ENCODE results near the gene MCRS1. TPM values are rescaled to one million over a fixed set of nuclear protein-coding genes. Genes with fewer than 3 reads are reported as not detected.

MCRS1 gene
- total RNA-seq, 1 donor from 2014 or later = 97.9 TPM

DNA sequence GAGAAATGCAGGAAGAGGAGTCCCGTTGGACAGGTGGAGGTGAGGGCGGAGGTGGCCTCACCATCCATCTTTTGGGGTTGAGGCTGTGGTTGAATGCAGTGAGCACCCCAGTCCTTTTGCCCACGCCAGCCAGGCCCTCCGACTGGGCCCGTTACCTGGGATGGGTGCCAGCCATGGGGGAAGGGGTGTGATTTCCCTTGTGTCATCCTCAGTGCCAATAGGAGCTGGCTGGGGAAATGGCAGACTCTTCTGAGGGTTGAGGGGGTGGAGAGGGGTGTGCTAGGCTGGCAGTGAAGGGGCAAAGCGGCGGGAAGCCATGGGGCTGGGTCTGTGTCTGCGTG is 19.5 kb downstream of the MCRS1 start:
- Histone ChIP-seq H3K4me1 (peaks cover 34% of the 10 kb centered on the region), H3K27me3 (ENCODE audit: low read depth) (peaks cover 57% of the 10 kb centered on the region), H3K27ac (replicated peaks) (no peak overlapping the region), H3K36me3 (no peaks in the 10 kb centered on the region), H3K4me3 (peak overlapping the region; percentile 65), H3K9me3 (replicated peaks) (no peaks in the 10 kb centered on the region)
- DNase-seq = no peak
- intact Hi-C loops (cut with micrococcal nuclease) = no loop called here
- TF ChIP-seq, protein P1, sequence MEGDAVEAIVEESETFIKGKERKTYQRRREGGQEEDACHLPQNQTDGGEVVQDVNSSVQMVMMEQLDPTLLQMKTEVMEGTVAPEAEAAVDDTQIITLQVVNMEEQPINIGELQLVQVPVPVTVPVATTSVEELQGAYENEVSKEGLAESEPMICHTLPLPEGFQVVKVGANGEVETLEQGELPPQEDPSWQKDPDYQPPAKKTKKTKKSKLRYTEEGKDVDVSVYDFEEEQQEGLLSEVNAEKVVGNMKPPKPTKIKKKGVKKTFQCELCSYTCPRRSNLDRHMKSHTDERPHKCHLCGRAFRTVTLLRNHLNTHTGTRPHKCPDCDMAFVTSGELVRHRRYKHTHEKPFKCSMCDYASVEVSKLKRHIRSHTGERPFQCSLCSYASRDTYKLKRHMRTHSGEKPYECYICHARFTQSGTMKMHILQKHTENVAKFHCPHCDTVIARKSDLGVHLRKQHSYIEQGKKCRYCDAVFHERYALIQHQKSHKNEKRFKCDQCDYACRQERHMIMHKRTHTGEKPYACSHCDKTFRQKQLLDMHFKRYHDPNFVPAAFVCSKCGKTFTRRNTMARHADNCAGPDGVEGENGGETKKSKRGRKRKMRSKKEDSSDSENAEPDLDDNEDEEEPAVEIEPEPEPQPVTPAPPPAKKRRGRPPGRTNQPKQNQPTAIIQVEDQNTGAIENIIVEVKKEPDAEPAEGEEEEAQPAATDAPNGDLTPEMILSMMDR (IDR thresholded peaks at IDR 0.05; ENCODE audit: borderline replicate concordance) = no peak

DNA sequence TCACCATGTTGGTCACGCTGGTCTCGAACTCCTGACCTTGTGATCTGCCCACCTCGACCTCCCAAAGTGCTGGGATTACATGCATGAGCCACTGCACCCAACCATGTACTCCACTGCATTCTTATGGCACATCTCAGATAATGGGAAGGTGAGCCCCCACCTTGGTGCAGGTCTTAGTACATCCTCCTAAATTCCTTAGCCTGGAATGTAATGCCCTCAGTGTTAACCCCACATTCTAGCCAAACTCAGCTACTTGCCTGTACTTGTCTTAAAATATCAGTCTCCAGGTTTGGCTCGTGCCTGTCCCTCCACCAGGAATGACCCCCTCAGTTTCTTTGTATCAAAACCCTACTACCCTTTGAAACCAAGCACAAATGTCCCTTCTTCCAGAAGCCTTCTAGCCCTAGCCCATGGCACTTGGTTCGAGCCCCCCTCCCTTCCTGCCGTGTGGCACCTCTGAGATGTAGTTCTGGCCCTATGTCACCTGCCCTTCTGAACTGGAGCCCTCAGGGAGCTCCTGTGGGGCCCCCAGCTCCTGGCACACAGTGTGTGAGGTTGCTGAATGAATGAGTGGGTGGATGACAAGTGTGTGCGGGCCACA is 20.8 kb downstream of the MCRS1 start:
- Histone ChIP-seq H3K27ac (replicated peaks) (no peak overlapping the region), H3K36me3 (no peaks in the 10 kb centered on the region), H3K27me3 (ENCODE audit: low read depth) (peaks cover 64% of the 10 kb centered on the region), H3K4me1 (peaks cover 23% of the 10 kb centered on the region), H3K9me3 (replicated peaks) (no peaks in the 10 kb centered on the region), H3K4me3 (no peak overlapping the region)
- intact Hi-C loops (cut with micrococcal nuclease) = no loop called here
- TF ChIP-seq, protein P1 (IDR thresholded peaks at IDR 0.05; ENCODE audit: borderline replicate concordance) = no peak
- no peak for DNase-seq

DNA sequence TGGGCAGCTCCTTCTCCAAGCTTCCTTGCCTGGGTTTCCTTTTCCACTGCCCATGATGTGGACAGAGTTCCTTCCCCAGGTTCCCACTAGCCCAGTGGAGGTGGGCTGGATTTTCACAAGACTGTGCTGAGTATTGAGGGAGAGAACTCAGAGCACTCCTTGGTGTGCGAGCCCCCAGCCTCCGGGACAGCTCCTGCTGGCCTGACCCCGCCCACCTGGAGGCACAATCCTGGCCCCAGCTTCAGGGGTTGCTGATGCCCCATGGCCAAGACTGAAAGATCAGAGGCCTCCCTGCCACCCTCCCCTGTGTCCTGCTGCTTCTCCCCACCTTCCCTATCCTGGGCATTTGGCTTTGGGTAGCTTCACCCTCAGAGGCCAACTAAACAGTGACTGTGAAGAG is 21.5 kb downstream of the MCRS1 start:
- no peak overlapping the region for H3K4me3 ChIP-seq
- intact Hi-C loops (cut with micrococcal nuclease) = no loop called here
- peaks cover 64% of the 10 kb centered on the region for H3K27me3 ChIP-seq (ENCODE audit: low read depth)
- TF ChIP-seq, protein P1 (IDR thresholded peaks at IDR 0.05; ENCODE audit: borderline replicate concordance) = no peak
- no peak overlapping the region for H3K27ac ChIP-seq (replicated peaks)
- no peaks in the 10 kb centered on the region for H3K9me3 ChIP-seq (replicated peaks)
- no peak for DNase-seq
- H3K4me1 ChIP-seq = peaks cover 16% of the 10 kb centered on the region
- no peaks in the 10 kb centered on the region for H3K36me3 ChIP-seq

DNA sequence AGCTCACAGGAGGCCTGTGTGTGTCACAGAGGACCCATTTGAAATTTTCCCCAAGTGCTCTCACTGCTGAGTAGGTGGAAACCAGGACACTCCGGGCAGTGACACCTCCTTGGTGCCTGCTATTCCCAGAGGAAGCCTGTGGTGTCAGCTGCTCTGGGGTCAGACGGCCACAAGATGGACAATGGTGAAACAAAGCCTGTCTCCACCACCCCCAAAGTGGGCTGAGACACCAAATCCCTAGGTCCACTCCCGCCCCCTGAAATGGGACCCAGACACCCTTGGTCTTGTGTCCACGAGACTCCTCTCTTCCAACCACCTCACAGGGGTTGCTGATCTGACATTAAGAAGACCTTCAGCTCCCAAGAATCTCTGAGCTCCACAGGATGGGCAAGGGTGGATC is 22.1 kb downstream of the MCRS1 start:
- no peak for DNase-seq
- no peaks in the 10 kb centered on the region for H3K9me3 ChIP-seq (replicated peaks)
- H3K4me3 ChIP-seq = no peak overlapping the region
- peaks cover 66% of the 10 kb centered on the region for H3K27me3 ChIP-seq (ENCODE audit: low read depth)
- intact Hi-C loops (cut with micrococcal nuclease) = no loop called here
- TF ChIP-seq, protein P1 (IDR thresholded peaks at IDR 0.05; ENCODE audit: borderline replicate concordance) = no peak
- H3K27ac ChIP-seq (replicated peaks) = no peak overlapping the region
- H3K36me3 ChIP-seq = no peaks in the 10 kb centered on the region
- H3K4me1 ChIP-seq = peaks cover 15% of the 10 kb centered on the region

DNA sequence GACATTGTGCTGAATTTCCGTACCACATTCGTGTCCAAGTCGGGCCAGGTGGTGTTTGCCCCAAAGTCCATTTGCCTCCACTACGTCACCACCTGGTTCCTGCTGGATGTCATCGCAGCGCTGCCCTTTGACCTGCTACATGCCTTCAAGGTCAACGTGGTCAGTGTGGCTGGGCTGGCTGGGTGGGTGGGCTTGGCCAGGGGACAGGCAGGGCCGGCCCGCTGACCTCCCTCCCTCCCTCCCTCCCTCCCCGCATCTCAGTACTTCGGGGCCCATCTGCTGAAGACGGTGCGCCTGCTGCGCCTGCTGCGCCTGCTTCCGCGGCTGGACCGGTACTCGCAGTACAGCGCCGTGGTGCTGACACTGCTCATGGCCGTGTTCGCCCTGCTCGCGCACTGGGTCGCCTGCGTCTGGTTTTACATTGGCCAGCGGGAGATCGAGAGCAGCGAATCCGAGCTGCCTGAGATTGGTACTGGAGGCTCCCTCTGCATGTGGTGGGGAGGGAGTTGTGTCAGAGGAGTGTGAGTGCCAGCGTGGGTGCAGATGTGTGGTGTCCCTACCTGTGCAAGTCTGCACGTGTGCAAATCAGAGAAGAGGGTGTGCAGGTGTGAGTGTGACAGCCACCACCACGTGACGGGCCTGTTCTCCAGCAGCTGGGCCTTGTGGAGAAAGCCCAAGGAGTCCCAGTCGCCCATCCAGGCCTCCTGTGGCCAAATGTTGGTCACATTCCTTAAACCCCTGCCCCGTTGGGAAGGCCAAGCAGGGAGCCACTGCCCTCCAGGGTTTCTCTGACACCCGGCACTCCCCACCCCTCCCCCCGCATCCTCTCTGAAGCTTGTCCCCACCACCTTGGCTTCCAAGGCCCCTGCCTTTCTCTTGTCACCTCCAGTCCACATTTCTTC is 23.8 kb downstream of the MCRS1 start:
- DNase-seq = peak; percentile 11
- peaks cover 72% of the 10 kb centered on the region for H3K27me3 ChIP-seq (ENCODE audit: low read depth)

More for the DNA sequence above, 23.8 kb downstream of the MCRS1 start:
- no peaks in the 10 kb centered on the region for H3K36me3 ChIP-seq
- no peaks in the 10 kb centered on the region for H3K9me3 ChIP-seq (replicated peaks)
- H3K4me1 ChIP-seq = peaks cover 9% of the 10 kb centered on the region
- intact Hi-C loops (cut with micrococcal nuclease) = no loop called here
- no peak overlapping the region for H3K27ac ChIP-seq (replicated peaks)
- TF ChIP-seq, protein P1 (IDR thresholded peaks at IDR 0.05; ENCODE audit: borderline replicate concordance) = no peak
- no peak overlapping the region for H3K4me3 ChIP-seq

All from left ventricle myocardium inferior (tissue), 1 donor.